Measurements from ENCODE around the gene KRT15. TPM values are rescaled to one million over a fixed set of nuclear protein-coding genes. Genes with fewer than 3 reads are reported as not detected.

Gene KRT15
- total and polyA plus RNA-seq, 2 donors (not counting 1 experiment from before 2014, with no cell fraction given) = not detected

GRCh38 chr17:41547921-41548843 lies 29.5 kb upstream of the KRT15 start:
- Histone ChIP-seq H3K27ac (ENCODE audit: low read length in 2 of 2) (no peak overlapping the region), H3K79me2 (ENCODE audit: control insufficient read depth, insufficient read depth, low read length) (no peaks in the 10 kb centered on the region), H3K9ac (ENCODE audit: low read length) (no peak overlapping the region), H3K9me3 (ENCODE audit: control extremely low read depth in 1 of 3, control insufficient read depth in 2 of 3, insufficient read depth in 1 of 3, low read length in 2 of 3) (peaks cover 0 to 22% (median 0%) of the 10 kb centered on the region in 3 donors), H3K4me2 (replicated peaks; ENCODE audit: low read depth, low read length, poor library complexity, severe bottlenecking) (peak overlapping the region; percentile 70), H3K36me3 (replicated peaks in 1 of 2; ENCODE audit: control extremely low read depth in 1 of 2, control insufficient read depth in 1 of 2, extremely low read depth in 1 of 2, insufficient read depth in 2 of 2, low read length in 1 of 2) (no peaks in the 10 kb centered on the region), H4K20me1 (ENCODE audit: control insufficient read depth, insufficient read depth, low read length, poor library complexity, severe bottlenecking) (no peaks in the 10 kb centered on the region), H3K27me3 (replicated peaks in 1 of 4; ENCODE audit: control extremely low read depth in 1 of 4, control insufficient read depth in 3 of 4, insufficient read depth in 4 of 4, low read length in 3 of 4) (peaks cover 0 to 36% (median 7%) of the 10 kb centered on the region in 4 experiments), H3K4me3 (ENCODE audit: control extremely low read depth in 1 of 5, extremely low read depth in 1 of 5, insufficient read depth in 1 of 5, low read depth in 2 of 5, low read length in 4 of 5) (peak overlapping the region in 1 of 5 experiments; percentile 5), H3K4me1 (ENCODE audit: control insufficient read depth in 2 of 2, insufficient read depth in 2 of 2, low read length in 2 of 2) (peaks cover 8 to 13% of the 10 kb centered on the region in 2 donors), H2AFZ (ENCODE audit: insufficient read depth, low read depth, low read length, poor library complexity, severe bottlenecking) (peak overlapping the region; percentile 63)
- WGBS (ENCODE audit: insufficient coverage) = 33% methylated on average over 21 of the region's 23 CpGs
- Mint-ChIP-seq H3K4me1 (peaks cover 8% of the 10 kb centered on the region), H3K27me3 (peaks cover 44% of the 10 kb centered on the region), H3K4me3 (no peak overlapping the region), H3K27ac (no peak overlapping the region), H3K9me3 (ENCODE audit: insufficient read depth) (no peaks in the 10 kb centered on the region)
- TF ChIP-seq EZH2 (IDR thresholded peaks at IDR 0.05; ENCODE audit: borderline replicate concordance, insufficient read depth, low read depth, low read length, poor library complexity, severe bottlenecking) (no peak), CTCF (IDR thresholded peaks at IDR 0.05) (no peak)
- ChIA-PET CTCF (interaction anchor here (1.0 to 4.5 kb wide), 15 partner anchors 8 to 933 kb away, joined by 3 to 68 read pairs (median 8); no protein-coding TSS in a partner anchor), POLR2A (no interaction called here)
- intact Hi-C loops (cut with micrococcal nuclease) = no loop called here
- DNase-seq = no peak
- no peak for ATAC-seq (ENCODE audit: low read depth)

GRCh38 chr17:41547378-41547841 lies 28.7 kb upstream of the KRT15 start:
- ChIA-PET POLR2A (no interaction called here), CTCF (interaction anchor here (1.6 to 4.5 kb wide), 5 partner anchors 116 to 923 kb away, joined by 4 to 50 read pairs (median 20); no protein-coding TSS in a partner anchor)
- Mint-ChIP-seq H3K27me3 (peaks cover 37% of the 10 kb centered on the region), H3K27ac (no peak overlapping the region), H3K4me3 (no peak overlapping the region), H3K9me3 (ENCODE audit: insufficient read depth) (no peaks in the 10 kb centered on the region), H3K4me1 (peaks cover 8% of the 10 kb centered on the region)
- no peak for TF ChIP-seq EZH2 (IDR thresholded peaks at IDR 0.05; ENCODE audit: borderline replicate concordance, insufficient read depth, low read depth, low read length, poor library complexity, severe bottlenecking)
- no peak for TF ChIP-seq CTCF (IDR thresholded peaks at IDR 0.05)
- intact Hi-C loops (cut with micrococcal nuclease) = no loop called here
- no peaks in the 10 kb centered on the region for H3K79me2 ChIP-seq (ENCODE audit: control insufficient read depth, insufficient read depth, low read length)
- H3K4me1 ChIP-seq (ENCODE audit: control insufficient read depth in 2 of 2, insufficient read depth in 2 of 2, low read length in 2 of 2) = peaks cover 8 to 13% of the 10 kb centered on the region in 2 donors
- DNase-seq = no peak
- H2AFZ ChIP-seq (ENCODE audit: insufficient read depth, low read depth, low read length, poor library complexity, severe bottlenecking) = no peak overlapping the region
- peaks cover 0 to 31% (median 7%) of the 10 kb centered on the region in 4 experiments for H3K27me3 ChIP-seq (replicated peaks in 1 of 4; ENCODE audit: control extremely low read depth in 1 of 4, control insufficient read depth in 3 of 4, insufficient read depth in 4 of 4, low read length in 3 of 4)
- peaks cover 0 to 22% (median 0%) of the 10 kb centered on the region in 3 donors for H3K9me3 ChIP-seq (ENCODE audit: control extremely low read depth in 1 of 3, control insufficient read depth in 2 of 3, insufficient read depth in 1 of 3, low read length in 2 of 3)
- no peak overlapping the region for H3K4me3 ChIP-seq (ENCODE audit: control extremely low read depth in 1 of 5, extremely low read depth in 1 of 5, insufficient read depth in 1 of 5, low read depth in 2 of 5, low read length in 4 of 5)
- WGBS (ENCODE audit: insufficient coverage) = 56% methylated on average over 9 of the region's 9 CpGs
- no peak overlapping the region for H3K4me2 ChIP-seq (replicated peaks; ENCODE audit: low read depth, low read length, poor library complexity, severe bottlenecking)
- H3K9ac ChIP-seq (ENCODE audit: low read length) = no peak overlapping the region
- no peak overlapping the region for H3K27ac ChIP-seq (ENCODE audit: low read length in 2 of 2)
- H4K20me1 ChIP-seq (ENCODE audit: control insufficient read depth, insufficient read depth, low read length, poor library complexity, severe bottlenecking) = no peaks in the 10 kb centered on the region
- no peaks in the 10 kb centered on the region for H3K36me3 ChIP-seq (replicated peaks in 1 of 2; ENCODE audit: control extremely low read depth in 1 of 2, control insufficient read depth in 1 of 2, extremely low read depth in 1 of 2, insufficient read depth in 2 of 2, low read length in 1 of 2)
- no peak for ATAC-seq (ENCODE audit: low read depth)

Measured in B cell (primary cell).